OCI-LY3 (cell line): ENCODE measurements around the gene KCNAB3.

ENCODE experiments used
- CTCF ChIP-seq: fragments of 200-600, 300-600 bp; sonication (generic); IDR thresholded peaks from 2 replicates; pipeline ENCODE4 v1.5.1; 2014; ENCODE audit warnings: antibody characterized with exemption, low read length, low read depth
- EZH2phosphoT487 ChIP-seq: fragments of 200-600 bp; shearing (Covaris generic); IDR thresholded peaks from 2 replicates; pipeline ENCODE4 v1.6.1; 2018; ENCODE audit warnings: antibody characterized with exemption, mixed run types, low read depth

GRCh38 chr17:7888184-7888920 is 41.3 kb downstream of the KCNAB3 start, which contains the start of gene CHD3:
- no peak for TF ChIP-seq EZH2phosphoT487
- no peak for TF ChIP-seq CTCF
